Mesothelial cell of epicardium (in vitro differentiated cells): ENCODE measurements around the gene ERVW-1. TPM values are rescaled to one million over a fixed set of nuclear protein-coding genes. Genes with fewer than 3 reads are reported as not detected.
"Not testable (repeated sequence)": the region's sequence is repeated elsewhere in the genome, so short reads cannot be mapped to it uniquely, and the experiment has no call there.

ENCODE experiments used
- DNase-seq, 2 experiments: peaks; one replicate each; pipeline ENCODE4 v3.0.0; 2021; ENCODE audit warnings: low spot score in 2 of 2; ENCODE audit not compliant: unreplicated experiment in 2 of 2
- H3K27ac Mint-ChIP-seq: 2 replicates; pipeline ENCODE4 v1.8.0; 2021; ENCODE audit warnings: mixed read lengths
- H3K27me3 Mint-ChIP-seq: 2 replicates; pipeline ENCODE4 v1.8.0; 2021; ENCODE audit warnings: low read depth, mixed read lengths
- H3K36me3 Mint-ChIP-seq: 2 replicates; pipeline ENCODE4 v1.8.0; 2021; ENCODE audit warnings: mixed read lengths
- H3K4me1 Mint-ChIP-seq: 2 replicates; pipeline ENCODE4 v1.8.0; 2021; ENCODE audit warnings: mixed read lengths
- H3K4me3 Mint-ChIP-seq: 2 replicates; pipeline ENCODE4 v1.8.0; 2021; ENCODE audit warnings: mild to moderate bottlenecking, moderate library complexity, mixed read lengths
- H3K9me3 Mint-ChIP-seq: 2 replicates; pipeline ENCODE4 v1.8.0; 2021; ENCODE audit warnings: mixed read lengths
- CTCF ChIP-seq: fragments of 200-600 bp; sonication (generic); IDR thresholded peaks from one replicate; pipeline ENCODE4 v1.5.0; 2021; ENCODE audit warnings: antibody characterized with exemption; ENCODE audit not compliant: unreplicated experiment
- total RNA-seq: library from RNA; stranded (reverse); gene quantifications from 3 replicates; pipeline ENCODE4 v1.2.1, GENCODE V29; 2021

The ERVW-1 gene
- total RNA-seq, 1 donor from 2014 or later, result not detected

GRCh38 chr7:92478095-92478494, 349 bp upstream of the ERVW-1 start:
- DNase-seq, result no peak
- no peak overlapping the region for H3K4me3 Mint-ChIP-seq
- H3K4me1 Mint-ChIP-seq, result peaks cover 6% of the 10 kb centered on the region
- no peaks in the 10 kb centered on the region for H3K36me3 Mint-ChIP-seq
- no peaks in the 10 kb centered on the region for H3K9me3 Mint-ChIP-seq
- no peak overlapping the region for H3K27ac Mint-ChIP-seq
- H3K27me3 Mint-ChIP-seq, result no peaks in the 10 kb centered on the region
- TF ChIP-seq CTCF, result no peak

GRCh38 chr7:92475851-92476590, 1.7 kb downstream of the ERVW-1 start:
- H3K27ac Mint-ChIP-seq, H3K4me3 Mint-ChIP-seq, H3K36me3 Mint-ChIP-seq, H3K9me3 Mint-ChIP-seq, H3K4me1 Mint-ChIP-seq, H3K27me3 Mint-ChIP-seq, DNase-seq: not testable (repeated sequence)

GRCh38 chr7:92475261-92475770, 2.4 kb downstream of the ERVW-1 start:
- not testable (repeated sequence) for DNase-seq, H3K4me1 Mint-ChIP-seq, H3K9me3 Mint-ChIP-seq, H3K4me3 Mint-ChIP-seq, H3K36me3 Mint-ChIP-seq, H3K27ac Mint-ChIP-seq, H3K27me3 Mint-ChIP-seq

GRCh38 chr7:92473989-92474388, 3.8 kb downstream of the ERVW-1 start:
- not testable (repeated sequence) for H3K27me3 Mint-ChIP-seq, DNase-seq, H3K4me1 Mint-ChIP-seq, H3K4me3 Mint-ChIP-seq
- Mint-ChIP-seq H3K27ac (peak overlapping the region; percentile 4), H3K9me3 (peaks cover 15% of the 10 kb centered on the region), H3K36me3 (peaks cover 18% of the 10 kb centered on the region)

- not testable (repeated sequence) for DNase-seq, H3K27ac Mint-ChIP-seq, H3K4me3 Mint-ChIP-seq, H3K27me3 Mint-ChIP-seq
- Mint-ChIP-seq H3K36me3 (peaks cover 23% of the 10 kb centered on the region), H3K9me3 (peaks cover 27% of the 10 kb centered on the region), H3K4me1 (peaks cover 13% of the 10 kb centered on the region)
Measured at GRCh38 chr7:92468589-92468988, 9.2 kb downstream of the ERVW-1 start.

- DNase-seq, result no peak
- no peaks in the 10 kb centered on the region for H3K27me3 Mint-ChIP-seq
Measured at GRCh38 chr7:92466682-92467081, 11.1 kb downstream of the ERVW-1 start.

GRCh38 chr7:92464515-92464914, 13.2 kb downstream of the ERVW-1 start:
- no peak for TF ChIP-seq CTCF

More at GRCh38 chr7:92466682-92467081, 11.1 kb downstream of the ERVW-1 start:
- Mint-ChIP-seq H3K36me3 (peaks cover 22% of the 10 kb centered on the region), H3K9me3 (peaks cover 27% of the 10 kb centered on the region), H3K4me3 (no peak overlapping the region), H3K4me1 (peaks cover 13% of the 10 kb centered on the region), H3K27ac (peak overlapping the region; percentile 34)
- no peak for TF ChIP-seq CTCF

More at GRCh38 chr7:92464515-92464914, 13.2 kb downstream of the ERVW-1 start:
- Mint-ChIP-seq H3K36me3 (peaks cover 11% of the 10 kb centered on the region), H3K9me3 (peaks cover 18% of the 10 kb centered on the region), H3K4me3 (no peak overlapping the region), H3K4me1 (peaks cover 15% of the 10 kb centered on the region), H3K27me3 (no peaks in the 10 kb centered on the region), H3K27ac (peak overlapping the region; percentile 66)
- DNase-seq, result no peak
